ENCODE data around the gene RTP3. TPM values are rescaled to one million over a fixed set of nuclear protein-coding genes. Genes with fewer than 3 reads are reported as not detected.

The RTP3 gene
- total and polyA plus RNA-seq, 2 experiments from 2014 or later = 0.16 TPM; not detected in 1

DNA sequence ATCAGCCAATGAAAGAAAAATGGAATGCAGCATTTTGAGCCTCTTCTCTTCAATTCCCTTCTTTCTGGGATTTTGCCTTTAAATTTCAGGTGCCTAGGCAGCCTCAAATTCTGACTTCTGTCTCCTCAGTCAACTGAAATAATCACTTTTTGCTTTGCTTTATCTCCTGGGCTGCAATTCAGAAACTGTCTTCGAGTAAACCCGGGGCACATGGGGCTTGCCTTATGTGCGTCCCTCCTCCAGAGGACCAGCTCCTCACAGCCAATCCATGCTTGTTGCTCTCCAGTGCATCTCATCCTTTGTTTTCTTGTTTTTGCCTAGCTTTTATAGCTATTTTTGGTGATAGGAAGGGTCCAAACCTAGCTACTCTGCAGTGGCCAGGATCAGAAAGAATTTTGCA, 8.8 kb downstream of the RTP3 start:
- Histone ChIP-seq H3K36me3 (ENCODE audit: insufficient read depth) (no peaks in the 10 kb centered on the region), H3K4me3 (no peak overlapping the region), H3K4me1 (ENCODE audit: insufficient read depth) (peaks cover 24% of the 10 kb centered on the region), H3F3A (replicated peaks; ENCODE audit: low read depth) (peaks cover 8% of the 10 kb centered on the region; the same call in 1 of the 2 replicates), H3K27ac (ENCODE audit: low read depth) (no peak overlapping the region), H3K79me2 (replicated peaks; ENCODE audit: insufficient read depth) (no peaks in the 10 kb centered on the region), H3K4me2 (no peak overlapping the region), H4K20me1 (replicated peaks; ENCODE audit: insufficient read depth) (no peaks in the 10 kb centered on the region), H3K9me2 (ENCODE audit: insufficient read depth) (no peaks in the 10 kb centered on the region; the same call in 1 of the 2 replicates), H2AFZ (peak overlapping the region; percentile 52), H3K27me3 (ENCODE audit: insufficient read depth) (no peaks in the 10 kb centered on the region)
- no peaks in the 10 kb centered on the region; the same call in 2 of the 3 replicates for H3K36me3 Mint-ChIP-seq (ENCODE audit: low read depth)
- TF ChIP-seq STAT1 (IDR thresholded peaks at IDR 0.05; ENCODE audit: unreplicated experiment) (no peak), JUNB (IDR thresholded peaks at IDR 0.05; ENCODE audit: unreplicated experiment) (no peak), NANOG (IDR thresholded peaks at IDR 0.05; ENCODE audit: borderline replicate concordance) (no peak), ZNF331 (CRISPR knock-in tag; IDR thresholded peaks at IDR 0.05; ENCODE audit: low read depth) (no peak), EZH2 (IDR thresholded peaks at IDR 0.05; ENCODE audit: low read depth, unreplicated experiment) (no peak)
- TF ChIP-seq, protein P1, sequence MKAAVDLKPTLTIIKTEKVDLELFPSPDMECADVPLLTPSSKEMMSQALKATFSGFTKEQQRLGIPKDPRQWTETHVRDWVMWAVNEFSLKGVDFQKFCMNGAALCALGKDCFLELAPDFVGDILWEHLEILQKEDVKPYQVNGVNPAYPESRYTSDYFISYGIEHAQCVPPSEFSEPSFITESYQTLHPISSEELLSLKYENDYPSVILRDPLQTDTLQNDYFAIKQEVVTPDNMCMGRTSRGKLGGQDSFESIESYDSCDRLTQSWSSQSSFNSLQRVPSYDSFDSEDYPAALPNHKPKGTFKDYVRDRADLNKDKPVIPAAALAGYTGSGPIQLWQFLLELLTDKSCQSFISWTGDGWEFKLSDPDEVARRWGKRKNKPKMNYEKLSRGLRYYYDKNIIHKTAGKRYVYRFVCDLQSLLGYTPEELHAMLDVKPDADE (IDR thresholded peaks at IDR 0.05) = no peak
- TF ChIP-seq, protein P2, sequence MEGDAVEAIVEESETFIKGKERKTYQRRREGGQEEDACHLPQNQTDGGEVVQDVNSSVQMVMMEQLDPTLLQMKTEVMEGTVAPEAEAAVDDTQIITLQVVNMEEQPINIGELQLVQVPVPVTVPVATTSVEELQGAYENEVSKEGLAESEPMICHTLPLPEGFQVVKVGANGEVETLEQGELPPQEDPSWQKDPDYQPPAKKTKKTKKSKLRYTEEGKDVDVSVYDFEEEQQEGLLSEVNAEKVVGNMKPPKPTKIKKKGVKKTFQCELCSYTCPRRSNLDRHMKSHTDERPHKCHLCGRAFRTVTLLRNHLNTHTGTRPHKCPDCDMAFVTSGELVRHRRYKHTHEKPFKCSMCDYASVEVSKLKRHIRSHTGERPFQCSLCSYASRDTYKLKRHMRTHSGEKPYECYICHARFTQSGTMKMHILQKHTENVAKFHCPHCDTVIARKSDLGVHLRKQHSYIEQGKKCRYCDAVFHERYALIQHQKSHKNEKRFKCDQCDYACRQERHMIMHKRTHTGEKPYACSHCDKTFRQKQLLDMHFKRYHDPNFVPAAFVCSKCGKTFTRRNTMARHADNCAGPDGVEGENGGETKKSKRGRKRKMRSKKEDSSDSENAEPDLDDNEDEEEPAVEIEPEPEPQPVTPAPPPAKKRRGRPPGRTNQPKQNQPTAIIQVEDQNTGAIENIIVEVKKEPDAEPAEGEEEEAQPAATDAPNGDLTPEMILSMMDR (conservative IDR thresholded peaks at IDR 0.05; ENCODE audit: low read depth in 2 of 2) = no peak
- TF ChIP-seq, protein P3, sequence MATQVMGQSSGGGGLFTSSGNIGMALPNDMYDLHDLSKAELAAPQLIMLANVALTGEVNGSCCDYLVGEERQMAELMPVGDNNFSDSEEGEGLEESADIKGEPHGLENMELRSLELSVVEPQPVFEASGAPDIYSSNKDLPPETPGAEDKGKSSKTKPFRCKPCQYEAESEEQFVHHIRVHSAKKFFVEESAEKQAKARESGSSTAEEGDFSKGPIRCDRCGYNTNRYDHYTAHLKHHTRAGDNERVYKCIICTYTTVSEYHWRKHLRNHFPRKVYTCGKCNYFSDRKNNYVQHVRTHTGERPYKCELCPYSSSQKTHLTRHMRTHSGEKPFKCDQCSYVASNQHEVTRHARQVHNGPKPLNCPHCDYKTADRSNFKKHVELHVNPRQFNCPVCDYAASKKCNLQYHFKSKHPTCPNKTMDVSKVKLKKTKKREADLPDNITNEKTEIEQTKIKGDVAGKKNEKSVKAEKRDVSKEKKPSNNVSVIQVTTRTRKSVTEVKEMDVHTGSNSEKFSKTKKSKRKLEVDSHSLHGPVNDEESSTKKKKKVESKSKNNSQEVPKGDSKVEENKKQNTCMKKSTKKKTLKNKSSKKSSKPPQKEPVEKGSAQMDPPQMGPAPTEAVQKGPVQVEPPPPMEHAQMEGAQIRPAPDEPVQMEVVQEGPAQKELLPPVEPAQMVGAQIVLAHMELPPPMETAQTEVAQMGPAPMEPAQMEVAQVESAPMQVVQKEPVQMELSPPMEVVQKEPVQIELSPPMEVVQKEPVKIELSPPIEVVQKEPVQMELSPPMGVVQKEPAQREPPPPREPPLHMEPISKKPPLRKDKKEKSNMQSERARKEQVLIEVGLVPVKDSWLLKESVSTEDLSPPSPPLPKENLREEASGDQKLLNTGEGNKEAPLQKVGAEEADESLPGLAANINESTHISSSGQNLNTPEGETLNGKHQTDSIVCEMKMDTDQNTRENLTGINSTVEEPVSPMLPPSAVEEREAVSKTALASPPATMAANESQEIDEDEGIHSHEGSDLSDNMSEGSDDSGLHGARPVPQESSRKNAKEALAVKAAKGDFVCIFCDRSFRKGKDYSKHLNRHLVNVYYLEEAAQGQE (IDR thresholded peaks at IDR 0.05; ENCODE audit: unreplicated experiment) = no peak
- DNase-seq (ENCODE audit: low spot score) = no peak
- no peaks in the 10 kb centered on the region for H3K9me3 Mint-ChIP-seq
- no peak overlapping the region for H3K27ac Mint-ChIP-seq
- ATAC-seq = no peak
- H3K4me1 Mint-ChIP-seq = peaks cover 29% of the 10 kb centered on the region
- H3K27me3 Mint-ChIP-seq (ENCODE audit: insufficient read depth, low read depth, poor library complexity) = peaks cover 17% of the 10 kb centered on the region
- no peak overlapping the region for H3K4me3 Mint-ChIP-seq

Measured in GM23338 (cell line).